OCI-LY7 (cell line): Measurements from ENCODE around the gene RNF183. TPM values are rescaled to one million over a fixed set of nuclear protein-coding genes. Genes with fewer than 3 reads are reported as not detected.

Experiments used
- BruUV-seq: library from RNA; stranded (reverse); fragments of 400-500 nt; replicated peaks from 2 replicates; lab custom pipeline; 2021; lab: Mats Ljungman, UMichigan
- CTCF ChIA-PET: fragments of 300-600 bp; sonication (Branson Sonifier 250); formaldehyde crosslinking; loops from one replicate; lab custom pipeline; 2022; ENCODE audit warnings: antibody characterized with exemption; ENCODE audit not compliant: unreplicated experiment; lab: Charles Lee
- POLR2A ChIA-PET: fragments of 300-600 bp; sonication (Branson Sonifier 250); formaldehyde crosslinking; loops from one replicate; lab custom pipeline; 2022; ENCODE audit warnings: antibody characterized with exemption; lab: Charles Lee
- DNase-seq: peaks from one replicate; pipeline ENCODE4 v3.0.0-alpha.2; 2015; ENCODE audit warnings: low spot score
- H2AFZ ChIP-seq: fragments of 200-600 bp; sonication (generic), shearing (Covaris generic); 2 replicates; pipeline ENCODE4 v1.6.1; 2014; ENCODE audit warnings: mild to moderate bottlenecking, antibody characterized with exemption, low read length, moderate library complexity
- H3K27ac ChIP-seq: fragments of 200-600 bp; sonication (generic); 2 replicates; pipeline ENCODE4 v1.5.1; 2014; ENCODE audit warnings: mixed run types, low read depth, mild to moderate bottlenecking, moderate library complexity, low read length, inconsistent platforms; ENCODE audit not compliant: poor library complexity, severe bottlenecking
- H3K36me3 ChIP-seq: fragments of 200-600 bp; sonication (generic); 2 replicates; pipeline ENCODE4 v1.6.1; 2014; ENCODE audit warnings: mild to moderate bottlenecking, antibody characterized with exemption, low read length, moderate library complexity, mixed read lengths; ENCODE audit not compliant: insufficient read depth
- H3K4me1 ChIP-seq: fragments of 200-600 bp; sonication (generic); 2 replicates; pipeline ENCODE4 v1.5.1; 2014; ENCODE audit warnings: mild to moderate bottlenecking, low read length; ENCODE audit not compliant: insufficient read depth, poor library complexity, severe bottlenecking
- H3K4me2 ChIP-seq: fragments of 200-600 bp; sonication (generic); 2 replicates; pipeline ENCODE4 v1.6.1; 2014; ENCODE audit warnings: mild to moderate bottlenecking, low read length
- H3K4me3 ChIP-seq: fragments of 200-600 bp; sonication (generic); 2 replicates; pipeline ENCODE4 v1.5.1; 2014; ENCODE audit warnings: mild to moderate bottlenecking, low read depth, low read length; ENCODE audit not compliant: poor library complexity, severe bottlenecking
- H3K79me2 ChIP-seq: fragments of 200-600 bp; sonication (generic); 2 replicates; pipeline ENCODE4 v1.6.1; 2016; ENCODE audit warnings: low read depth, mild to moderate bottlenecking, low read length, moderate library complexity, mixed read lengths; ENCODE audit not compliant: insufficient read depth
- H3K9me2 ChIP-seq: fragments of 200-600 bp; sonication (generic); 2 replicates; pipeline ENCODE4 v1.6.1; 2016; ENCODE audit warnings: mild to moderate bottlenecking, low read length, mixed read lengths; ENCODE audit not compliant: insufficient read depth
- H3K9me3 ChIP-seq: fragments of 200-600 bp; sonication (generic); 2 replicates; pipeline ENCODE4 v1.6.1; 2014; ENCODE audit warnings: mild to moderate bottlenecking, mixed run types, low read length, mixed read lengths
- H4K20me1 ChIP-seq: fragments of 200-600 bp; sonication (generic); 2 replicates; pipeline ENCODE4 v1.6.1; 2014; ENCODE audit warnings: mild to moderate bottlenecking, antibody characterized with exemption, low read length, moderate library complexity, mixed read lengths; ENCODE audit not compliant: insufficient read depth
- CTCF ChIP-seq: fragments of 200-600 bp; sonication (generic); conservative IDR thresholded peaks from 2 replicates; pipeline ENCODE4 v1.5.1; 2014; ENCODE audit warnings: mild to moderate bottlenecking, antibody characterized with exemption, low read length, moderate library complexity, mixed read lengths
- EZH2phosphoT487 ChIP-seq: fragments of 200-600 bp; sonication (generic); IDR thresholded peaks from 2 replicates; pipeline ENCODE4 v1.6.1; 2018; ENCODE audit warnings: low read depth, borderline replicate concordance, mild to moderate bottlenecking, mixed run types, antibody characterized with exemption, low read length, moderate library complexity, mixed read lengths
- intact Hi-C: fragments of 100-400 bp; cut with micrococcal nuclease; formaldehyde crosslinking; loops from one replicate; pipeline ENCODE4 v1.10.0; 2022; ENCODE audit not compliant: unreplicated experiment
- total RNA-seq, 2 experiments: library from RNA; depleted of rRNA in 1 of 2; stranded (reverse); fragments of >200 nt in 1 of 2; shearing (Covaris generic) in 1 of 2; gene quantifications; 2 replicates each; pipeline ENCODE4 v1.2.3, GENCODE V29; 2014 to 2022

Gene RNF183
- total RNA-seq, 2 experiments from 2014 or later: not detected

- Histone ChIP-seq H3K9me2 (no peaks in the 10 kb centered on the region), H3K4me1 (no peaks in the 10 kb centered on the region), H2AFZ (peak within 1 kb of the TSS; percentile 96), H3K4me3 (peak within 1 kb of the TSS; percentile 70), H3K9me3 (no peaks in the 10 kb centered on the region), H3K4me2 (peak within 1 kb of the TSS; percentile 63), H3K79me2 (no peaks in the 10 kb centered on the region), H3K27ac (no peak within 1 kb of the TSS), H3K36me3 (no peaks in the 10 kb centered on the region), H4K20me1 (no peaks in the 10 kb centered on the region)
- DNase-seq: peak; percentile 71
- BruUV-seq: no TSS peak
- ChIA-PET CTCF (interaction anchor here (0.6 to 1.3 kb wide), 3 partner anchors 10 to 239 kb away, joined by 3 to 4 read pairs (median 3); no protein-coding TSS in a partner anchor), POLR2A (interaction anchor here (0.6 to 2.4 kb wide), 16 partner anchors 9 to 648 kb away, joined by 3 to 31 read pairs (median 4); partner anchors contain the start of genes BSPRY, CDC26 and HDHD3)
- TF ChIP-seq CTCF (no peak), EZH2phosphoT487 (no peak)
- intact Hi-C loops: loop anchor here (1.0 to 5.0 kb wide), 3 partner anchors 62 to 239 kb away; partner anchors contain the start of genes ALAD, CDC26 and PRPF4
These were observed 37.0 kb upstream of the RNF183 start, which contains the start of gene WDR31 for GRCh38 chr9:113340011-113340699. Gene WDR31 (minus strand): TSS chr9:113340275. CDS start chr9:113332022, 8,253 bp downstream.

GRCh38 chr9:113337714-113338113 is 34.5 kb upstream of the RNF183 start:
- no peak overlapping the region for H3K27ac ChIP-seq
- no TSS peak for BruUV-seq
- H3K4me2 ChIP-seq: no peak overlapping the region
- H3K4me1 ChIP-seq: no peaks in the 10 kb centered on the region
- ChIA-PET CTCF (no interaction called here), POLR2A (interaction anchor here (0.5 to 1.0 kb wide), 4 partner anchors 10 to 113 kb away, joined by 3 to 4 read pairs (median 4); no protein-coding TSS in a partner anchor)
- no peak overlapping the region for H2AFZ ChIP-seq
- no peak for DNase-seq
- no peaks in the 10 kb centered on the region for H3K79me2 ChIP-seq
- no peak overlapping the region for H3K4me3 ChIP-seq
- H3K36me3 ChIP-seq: no peaks in the 10 kb centered on the region
- intact Hi-C loops: no loop called here
- no peaks in the 10 kb centered on the region for H4K20me1 ChIP-seq
- TF ChIP-seq CTCF (no peak), EZH2phosphoT487 (no peak)
- H3K9me2 ChIP-seq: no peaks in the 10 kb centered on the region
- H3K9me3 ChIP-seq: no peaks in the 10 kb centered on the region

GRCh38 chr9:113331780-113332179 is 28.6 kb upstream of the RNF183 start:
- Histone ChIP-seq H3K9me3 (no peaks in the 10 kb centered on the region), H3K4me3 (no peak overlapping the region), H4K20me1 (no peaks in the 10 kb centered on the region), H3K4me2 (no peak overlapping the region), H2AFZ (no peak overlapping the region), H3K36me3 (no peaks in the 10 kb centered on the region), H3K4me1 (no peaks in the 10 kb centered on the region), H3K79me2 (no peaks in the 10 kb centered on the region), H3K27ac (no peak overlapping the region), H3K9me2 (no peaks in the 10 kb centered on the region)
- CTCF ChIA-PET: no interaction called here
- TF ChIP-seq EZH2phosphoT487 (no peak), CTCF (no peak)
- no peak for DNase-seq
- intact Hi-C loops: no loop called here
- POLR2A ChIA-PET: interaction anchor here (0.5 kb wide), 1 partner anchor 21 kb away, joined by 3 read pairs; no protein-coding TSS in a partner anchor
- no TSS peak for BruUV-seq
